Activated CD4-positive, CD25-positive, alpha-beta regulatory T cell treated with anti-CD3 and anti-CD28 coated beads, Interleukin-2, amount 50 U/mL, for 72 hours (primary cell): Measurements from ENCODE around the gene BNIP3.
A peak's percentile ranks its signal among the peaks of the same experiment; 100 is the strongest.
"Not testable (repeated sequence)": the region's sequence is repeated elsewhere in the genome, so short reads cannot be mapped to it uniquely, and the experiment has no call there.

Experiments used
- DNase-seq: peaks from one replicate; pipeline ENCODE4 v3.0.0; 2021

BNIP3 gene

DNA sequence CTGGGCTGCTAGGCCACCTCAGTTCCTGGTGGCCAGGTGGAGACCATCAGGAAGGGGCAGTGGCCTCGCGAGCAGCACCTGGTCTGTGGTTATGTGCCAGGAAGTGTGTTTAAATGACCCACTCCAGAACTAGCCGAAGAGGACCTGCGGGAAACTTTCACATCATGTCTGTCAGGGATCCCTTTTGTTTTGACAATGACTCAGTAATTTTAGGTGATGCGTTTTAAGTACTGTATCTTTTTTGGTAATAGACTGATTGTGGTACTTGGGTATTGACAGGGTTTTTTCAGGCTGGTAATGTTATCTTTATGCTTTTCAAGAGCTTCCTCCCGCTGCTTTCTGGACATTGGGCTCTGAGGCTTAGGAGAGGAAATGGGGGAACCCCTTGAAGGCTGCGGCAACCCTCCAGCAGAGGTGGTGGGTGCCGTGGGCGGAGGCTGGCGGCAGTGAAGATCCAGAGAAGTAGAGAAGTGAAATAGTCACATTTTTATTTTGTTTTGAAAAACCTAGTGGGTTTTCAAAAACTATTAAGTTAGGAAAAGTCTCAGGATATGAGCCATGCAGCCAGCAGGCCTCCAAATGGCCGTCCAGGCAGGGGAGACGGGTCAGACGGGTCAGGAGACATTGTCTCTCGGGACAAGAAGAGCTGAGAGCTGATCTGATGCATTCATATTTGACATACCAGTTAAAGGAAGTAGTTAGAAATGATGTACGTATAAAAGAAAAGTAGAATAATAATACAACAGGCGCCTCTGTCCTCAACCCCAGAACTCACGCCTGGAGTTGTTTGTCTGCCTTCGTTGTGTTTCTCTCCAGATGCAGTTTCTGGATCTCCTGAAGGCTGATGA is 53.3 kb downstream of the BNIP3 start:
- DNase-seq: peak; percentile 59

GRCh38 chr10:131926743-131927595 is 54.8 kb downstream of the BNIP3 start:
- DNase-seq: no peak

DNA sequence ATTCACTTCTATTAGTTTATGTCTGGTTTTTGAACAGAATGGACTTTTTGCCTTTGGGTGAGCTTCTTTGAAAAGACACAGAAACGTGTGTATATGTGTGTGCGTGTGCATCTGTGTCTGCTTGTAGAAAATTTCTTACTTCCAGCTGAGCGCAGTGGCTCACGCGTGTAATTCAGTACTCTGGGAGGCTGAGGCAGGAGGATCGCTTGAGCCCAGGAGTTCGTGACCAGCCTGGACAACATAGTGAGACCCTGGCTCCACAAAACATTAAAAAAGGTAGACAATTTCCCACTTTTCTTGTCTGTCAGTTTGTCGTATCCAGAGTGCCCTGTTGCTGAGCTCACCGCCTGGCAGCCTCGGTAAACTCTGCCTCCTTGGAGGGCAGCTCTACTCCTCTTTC is 55.5 kb downstream of the BNIP3 start:
- DNase-seq: no peak

GRCh38 chr10:131925716-131926115 is 56.0 kb downstream of the BNIP3 start:
- no peak for DNase-seq

DNA sequence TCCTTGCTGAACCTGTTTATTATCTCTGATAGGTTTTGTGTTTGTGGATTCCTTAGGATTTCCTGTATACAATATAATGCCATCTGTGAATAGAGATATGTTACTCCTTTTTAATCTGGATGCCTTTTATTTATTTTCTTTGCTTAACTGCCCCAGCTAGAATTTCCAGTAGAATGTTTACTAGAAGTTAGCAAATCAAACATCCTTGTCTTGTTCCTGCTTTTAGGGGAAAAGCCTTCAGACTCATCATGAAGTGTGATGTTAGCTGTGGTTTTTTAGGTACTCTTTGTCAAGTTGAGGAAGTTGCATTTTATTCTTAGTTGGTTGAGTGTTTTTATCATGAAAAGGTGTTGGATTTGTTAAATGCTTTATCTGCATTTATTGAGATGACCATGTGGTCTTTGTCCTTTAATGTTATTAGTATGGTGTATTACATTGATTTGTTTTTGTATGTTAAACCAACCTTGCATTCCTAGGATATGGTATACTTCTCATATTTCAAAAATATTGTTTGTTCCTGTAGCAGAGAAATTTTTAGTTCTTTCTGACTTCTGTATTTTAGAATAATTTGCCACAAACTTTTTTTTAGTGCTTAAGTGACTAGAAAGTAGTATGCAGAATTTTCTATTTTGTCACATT is 56.6 kb downstream of the BNIP3 start:
- no peak for DNase-seq

DNA sequence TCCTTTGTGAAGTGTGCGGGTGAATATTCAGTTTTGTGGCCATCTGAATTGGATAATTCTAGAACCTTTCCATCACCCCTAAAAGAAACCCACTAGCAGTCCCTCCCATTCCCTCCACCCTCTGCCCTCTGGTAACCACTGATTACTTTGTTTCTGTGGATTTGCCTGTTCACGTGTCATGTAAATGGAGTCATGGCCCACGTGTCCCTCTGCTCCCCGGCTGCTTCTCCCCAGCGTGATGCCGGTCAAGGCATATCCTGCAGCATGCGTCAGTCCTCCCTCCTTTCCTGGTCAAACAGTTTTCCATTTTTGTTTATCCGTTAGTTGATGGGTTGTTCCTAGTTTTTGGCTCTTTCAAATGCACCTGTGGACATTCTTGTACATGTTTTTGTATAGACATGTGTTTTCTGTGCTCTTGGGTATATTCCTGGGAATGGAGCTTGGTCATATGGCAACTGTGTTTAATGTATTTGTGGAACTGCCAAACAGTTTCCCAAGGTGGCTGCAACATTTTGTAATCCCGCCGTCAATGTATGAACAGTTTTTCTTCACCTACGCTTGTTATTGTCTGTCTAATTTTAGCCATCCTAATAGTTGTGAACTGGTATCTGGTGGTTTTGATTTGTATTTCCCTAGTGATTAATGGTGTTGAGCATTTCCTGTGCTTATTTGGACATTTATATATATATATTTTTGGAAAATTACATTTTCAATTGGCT is 58.5 kb downstream of the BNIP3 start:
- no peak for DNase-seq

DNA sequence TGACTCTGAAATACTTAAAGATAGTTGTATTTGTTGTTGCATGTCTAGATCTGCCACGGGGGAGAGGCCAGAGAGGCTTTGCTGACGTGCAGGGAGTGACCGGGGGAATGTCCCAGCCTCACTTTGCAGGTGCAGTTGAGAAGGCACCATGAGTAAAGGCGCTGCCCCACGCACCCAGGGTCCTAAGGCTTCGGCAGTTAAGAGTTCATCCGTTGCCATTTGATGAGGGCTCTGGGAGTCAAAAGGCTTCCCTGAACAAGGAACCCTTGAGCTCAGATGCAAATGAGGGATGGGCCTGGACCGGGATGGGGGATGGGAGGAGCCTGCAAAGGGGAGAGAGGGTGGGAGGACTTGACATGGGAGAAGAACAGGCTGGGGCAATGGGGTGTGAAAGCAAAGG is 60.5 kb downstream of the BNIP3 start:
- no peak for DNase-seq

DNA sequence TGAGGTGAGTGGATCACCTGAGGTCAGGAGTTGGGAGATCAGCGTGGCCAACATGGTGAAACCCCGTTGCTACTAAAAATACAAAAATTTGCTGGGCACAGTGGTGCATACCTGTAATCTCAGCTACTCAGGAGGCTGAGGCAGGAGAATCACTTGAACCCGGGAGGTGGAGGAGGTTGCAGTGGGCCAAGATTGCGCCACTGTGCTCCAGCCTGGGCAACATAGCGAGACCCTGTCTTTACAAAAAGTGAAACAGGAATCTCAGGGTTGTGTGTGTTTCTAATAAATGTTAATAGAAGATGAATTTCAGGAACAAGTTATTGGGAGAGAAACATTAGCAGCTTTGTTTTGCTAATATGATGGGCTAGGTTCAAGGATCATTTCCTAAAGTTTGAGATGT is 61.0 kb downstream of the BNIP3 start:
- no peak for DNase-seq

- no peak for DNase-seq
These were observed 61.6 kb downstream of the BNIP3 start for GRCh38 chr10:131920151-131920550.

GRCh38 chr10:131919461-131919860 is 62.3 kb downstream of the BNIP3 start:
- DNase-seq: not testable (repeated sequence)
